AG08396 (cell line): ENCODE measurements around the gene UNC13A.
A peak's percentile ranks its signal among the peaks of the same experiment; 100 is the strongest.

ENCODE experiments used
- DNase-seq: peaks from one replicate; pipeline ENCODE4 v3.0.0; 2012; ENCODE audit warnings: low spot score, mixed read lengths

Gene UNC13A

DNA sequence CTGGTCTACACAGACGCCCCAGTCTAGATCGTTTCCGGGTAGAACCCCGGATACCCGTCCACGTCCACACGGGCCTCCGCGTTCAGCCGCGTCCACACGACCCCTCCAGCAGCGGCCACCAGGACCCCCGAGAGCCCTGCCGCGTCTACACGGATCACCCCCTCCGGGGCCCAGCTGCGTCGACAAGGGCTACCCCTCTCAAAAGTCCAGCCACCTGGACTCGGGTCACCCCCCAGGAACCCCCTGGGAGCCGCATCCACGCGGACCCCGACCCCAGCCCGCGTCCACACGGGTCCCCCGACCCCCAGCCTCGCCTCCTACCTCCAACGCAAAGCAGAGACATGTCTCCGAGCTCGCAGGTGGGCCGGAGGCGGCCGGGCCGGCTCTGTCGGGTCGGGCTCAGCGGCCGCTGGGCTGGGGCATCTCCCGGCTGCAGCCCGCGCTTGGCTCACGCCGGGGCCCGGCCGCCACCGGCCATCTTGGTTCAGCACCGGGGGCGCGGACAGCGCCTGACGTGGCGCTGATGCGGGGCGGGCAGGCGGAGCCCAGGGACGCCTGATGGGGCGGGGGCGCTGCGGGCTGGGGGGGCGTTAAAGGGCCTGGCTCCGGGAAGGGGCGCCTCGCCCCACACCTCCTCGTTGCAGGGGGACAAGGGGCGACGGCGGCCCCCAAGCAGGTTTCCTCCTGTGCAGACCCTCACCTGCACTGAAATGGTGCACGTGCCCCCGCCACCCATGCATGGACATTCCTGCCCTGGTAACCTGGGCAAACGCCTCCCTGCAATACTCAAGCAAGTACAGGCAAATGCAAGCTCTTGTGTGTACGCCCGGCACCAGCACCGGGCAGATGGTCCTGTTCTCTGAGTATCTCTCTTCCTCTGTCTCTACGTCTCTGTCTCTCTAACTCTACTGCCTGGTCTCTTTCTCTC lies at the start of gene UNC13A:
Gene UNC13A (minus strand): TSS at position 498 of the 928 bp plus-strand sequence. CDS start 155 bp downstream, at position 343.
- DNase-seq: peak; percentile 86

DNA sequence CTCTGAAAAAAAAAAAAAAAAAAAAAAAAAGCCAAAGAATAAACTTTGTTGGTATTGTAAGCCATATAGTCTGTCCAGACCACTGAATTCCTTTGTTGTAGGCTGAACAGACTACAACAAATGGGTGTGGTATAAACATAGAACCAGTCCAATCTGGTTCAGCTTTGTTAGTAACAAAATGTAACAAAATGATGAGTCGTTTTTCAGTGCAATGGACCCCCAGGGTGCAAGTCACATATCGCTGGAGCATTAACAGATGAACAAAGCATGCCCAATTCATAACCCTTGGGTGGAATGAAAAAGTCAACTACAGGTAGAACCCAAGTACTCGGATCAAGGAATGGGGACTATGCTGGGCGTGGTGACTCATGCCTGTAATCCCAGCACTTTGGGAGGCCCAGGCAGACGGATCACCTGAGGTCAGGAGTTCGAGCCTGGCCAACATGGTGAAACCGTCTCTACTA lies 49.6 kb upstream of the UNC13A start:
- DNase-seq: peak; percentile 38

DNA sequence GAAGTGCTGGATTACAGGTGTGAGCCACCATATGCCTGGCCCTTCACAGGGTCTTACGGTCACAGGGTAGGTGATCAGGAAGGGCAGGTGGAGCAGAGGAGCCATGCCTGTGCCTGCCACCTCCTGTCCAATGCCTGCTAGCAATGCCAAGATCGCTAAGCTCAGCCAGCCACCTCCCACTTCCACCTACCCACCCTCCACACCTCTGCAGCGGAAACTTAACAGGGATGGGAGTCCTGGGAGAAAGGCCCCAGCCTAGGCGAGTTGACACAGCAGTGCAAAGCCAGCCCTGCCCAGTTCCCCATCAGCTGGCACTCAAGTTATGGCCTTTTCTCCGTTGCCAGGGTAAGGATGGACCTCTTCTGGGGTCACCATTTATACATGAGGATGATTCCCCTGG lies 47.3 kb upstream of the UNC13A start:
- no peak for DNase-seq

DNA sequence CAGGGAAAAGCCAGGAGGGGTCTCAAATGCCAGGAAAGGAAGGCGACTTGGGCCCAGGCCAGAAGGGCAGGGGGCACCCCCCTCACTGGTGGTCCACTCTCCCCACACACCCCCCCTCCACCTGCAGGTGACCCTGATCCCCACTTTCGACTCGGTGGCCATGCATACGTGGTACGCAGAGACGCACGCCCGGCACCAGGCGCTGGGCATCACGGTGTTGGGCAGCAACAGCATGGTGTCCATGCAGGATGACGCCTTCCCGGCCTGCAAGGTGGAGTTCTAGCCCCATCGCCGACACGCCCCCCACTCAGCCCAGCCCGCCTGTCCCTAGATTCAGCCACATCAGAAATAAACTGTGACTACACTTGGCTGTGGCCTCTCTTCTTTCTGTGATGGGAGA lies 46.0 kb upstream of the UNC13A start:
- no peak for DNase-seq

DNA sequence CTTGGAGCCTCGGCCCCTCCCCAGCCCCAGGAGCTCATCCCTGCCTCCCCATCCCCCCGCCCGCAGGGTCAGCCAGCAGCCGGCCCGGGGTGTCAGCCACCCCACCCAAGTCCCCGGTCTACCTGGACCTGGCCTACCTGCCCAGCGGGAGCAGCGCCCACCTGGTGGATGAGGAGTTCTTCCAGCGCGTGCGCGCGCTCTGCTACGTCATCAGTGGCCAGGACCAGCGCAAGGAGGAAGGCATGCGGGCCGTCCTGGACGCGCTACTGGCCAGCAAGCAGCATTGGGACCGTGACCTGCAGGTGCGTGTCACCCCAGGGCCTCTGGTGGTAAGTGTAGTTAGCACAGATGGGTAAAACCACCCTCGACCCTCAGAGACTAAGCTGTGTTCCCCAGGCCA lies 45.0 kb upstream of the UNC13A start:
- no peak for DNase-seq

DNA sequence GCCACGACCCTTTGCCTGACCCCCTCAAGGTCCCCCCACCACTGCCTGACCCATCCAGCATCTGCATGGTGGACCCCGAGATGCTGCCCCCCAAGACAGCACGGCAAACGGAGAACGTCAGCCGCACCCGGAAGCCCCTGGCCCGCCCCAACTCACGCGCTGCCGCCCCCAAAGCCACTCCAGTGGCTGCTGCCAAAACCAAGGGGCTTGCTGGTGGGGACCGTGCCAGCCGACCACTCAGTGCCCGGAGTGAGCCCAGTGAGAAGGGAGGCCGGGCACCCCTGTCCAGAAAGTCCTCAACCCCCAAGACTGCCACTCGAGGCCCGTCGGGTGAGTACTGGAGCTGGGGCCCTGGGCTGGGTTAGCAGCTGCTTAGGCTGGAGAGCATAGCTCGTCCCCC lies 39.7 kb upstream of the UNC13A start:
- no peak for DNase-seq

DNA sequence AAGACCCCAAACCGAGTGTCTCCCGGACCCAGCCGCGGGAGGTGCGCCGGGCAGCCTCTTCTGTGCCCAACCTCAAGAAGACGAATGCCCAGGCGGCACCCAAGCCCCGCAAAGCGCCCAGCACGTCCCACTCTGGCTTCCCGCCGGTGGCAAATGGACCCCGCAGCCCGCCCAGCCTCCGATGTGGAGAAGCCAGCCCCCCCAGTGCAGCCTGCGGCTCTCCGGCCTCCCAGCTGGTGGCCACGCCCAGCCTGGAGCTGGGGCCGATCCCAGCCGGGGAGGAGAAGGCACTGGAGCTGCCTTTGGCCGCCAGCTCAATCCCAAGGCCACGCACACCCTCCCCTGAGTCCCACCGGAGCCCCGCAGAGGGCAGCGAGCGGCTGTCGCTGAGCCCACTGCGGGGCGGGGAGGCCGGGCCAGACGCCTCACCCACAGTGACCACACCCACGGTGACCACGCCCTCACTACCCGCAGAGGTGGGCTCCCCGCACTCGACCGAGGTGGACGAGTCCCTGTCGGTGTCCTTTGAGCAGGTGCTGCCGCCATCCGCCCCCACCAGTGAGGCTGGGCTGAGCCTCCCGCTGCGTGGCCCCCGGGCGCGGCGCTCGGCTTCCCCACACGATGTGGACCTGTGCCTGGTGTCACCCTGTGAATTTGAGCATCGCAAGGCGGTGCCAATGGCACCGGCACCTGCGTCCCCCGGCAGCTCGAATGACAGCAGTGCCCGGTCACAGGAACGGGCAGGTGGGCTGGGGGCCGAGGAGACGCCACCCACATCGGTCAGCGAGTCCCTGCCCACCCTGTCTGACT lies 39.0 kb upstream of the UNC13A start:
- DNase-seq: no peak

DNA sequence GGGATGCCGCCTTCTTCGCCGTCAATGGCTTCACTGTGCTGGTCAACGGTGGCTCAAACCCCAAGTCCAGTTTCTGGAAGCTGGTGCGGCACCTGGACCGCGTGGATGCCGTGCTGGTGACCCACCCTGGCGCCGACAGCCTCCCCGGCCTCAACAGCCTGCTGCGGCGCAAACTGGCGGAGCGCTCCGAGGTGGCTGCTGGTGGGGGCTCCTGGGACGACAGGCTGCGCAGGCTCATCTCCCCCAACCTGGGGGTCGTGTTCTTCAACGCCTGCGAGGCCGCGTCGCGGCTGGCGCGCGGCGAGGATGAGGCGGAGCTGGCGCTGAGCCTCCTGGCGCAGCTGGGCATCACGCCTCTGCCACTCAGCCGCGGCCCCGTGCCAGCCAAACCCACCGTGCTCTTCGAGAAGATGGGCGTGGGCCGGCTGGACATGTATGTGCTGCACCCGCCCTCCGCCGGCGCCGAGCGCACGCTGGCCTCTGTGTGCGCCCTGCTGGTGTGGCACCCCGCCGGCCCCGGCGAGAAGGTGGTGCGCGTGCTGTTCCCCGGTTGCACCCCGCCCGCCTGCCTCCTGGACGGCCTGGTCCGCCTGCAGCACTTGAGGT lies 38.1 kb upstream of the UNC13A start:
- DNase-seq: no peak

DNA sequence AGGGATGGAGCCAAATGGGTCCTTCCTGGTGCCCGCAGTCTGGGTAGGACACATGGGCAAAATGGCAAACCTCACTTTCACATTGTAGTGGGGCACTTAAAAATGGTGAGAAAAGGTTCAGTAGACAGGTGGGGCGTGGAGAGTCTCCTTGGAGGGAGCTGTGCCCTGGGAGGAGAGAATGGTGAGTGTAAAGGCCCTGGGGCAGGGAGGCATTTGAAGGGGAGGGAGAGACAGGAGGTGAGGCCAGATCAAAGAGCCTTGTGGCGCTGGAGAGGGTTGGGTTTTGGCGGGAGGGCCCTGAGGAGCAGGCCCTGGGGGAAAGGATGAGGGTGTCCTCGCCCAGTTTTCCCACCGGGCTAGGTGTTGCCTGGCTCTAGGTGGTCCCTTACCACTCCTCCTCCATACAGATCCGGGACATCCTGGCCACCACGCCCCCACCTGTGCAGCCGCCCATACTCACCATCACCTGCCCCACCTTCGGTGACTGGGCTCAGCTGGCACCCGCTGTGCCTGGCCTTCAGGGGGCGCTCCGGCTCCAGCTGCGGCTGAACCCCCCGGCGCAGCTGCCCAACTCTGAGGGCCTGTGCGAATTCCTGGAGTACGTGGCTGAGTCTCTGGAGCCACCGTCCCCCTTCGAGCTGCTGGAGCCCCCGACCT lies 37.4 kb upstream of the UNC13A start:
- peak; percentile 13 for DNase-seq

DNA sequence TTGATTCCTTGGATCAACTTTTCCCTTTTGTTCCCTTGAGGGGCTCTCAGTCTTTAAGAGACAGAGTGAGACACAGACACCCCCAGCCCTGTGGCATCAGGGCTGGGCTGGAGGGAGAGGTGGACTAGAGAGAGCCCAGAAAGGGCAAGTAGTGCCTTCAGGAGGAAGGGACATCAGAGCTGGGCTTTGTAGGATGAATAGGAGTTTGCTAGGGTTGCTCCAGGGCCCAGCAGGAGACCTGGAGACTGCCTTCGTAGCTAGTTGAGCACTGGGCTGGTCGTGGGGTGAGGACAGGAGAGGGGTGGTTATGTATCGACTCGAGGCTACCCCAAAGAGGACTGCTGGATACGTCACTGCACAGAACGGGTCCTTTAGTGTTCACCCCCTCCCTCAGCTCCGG lies 36.5 kb upstream of the UNC13A start:
- DNase-seq: no peak

DNA sequence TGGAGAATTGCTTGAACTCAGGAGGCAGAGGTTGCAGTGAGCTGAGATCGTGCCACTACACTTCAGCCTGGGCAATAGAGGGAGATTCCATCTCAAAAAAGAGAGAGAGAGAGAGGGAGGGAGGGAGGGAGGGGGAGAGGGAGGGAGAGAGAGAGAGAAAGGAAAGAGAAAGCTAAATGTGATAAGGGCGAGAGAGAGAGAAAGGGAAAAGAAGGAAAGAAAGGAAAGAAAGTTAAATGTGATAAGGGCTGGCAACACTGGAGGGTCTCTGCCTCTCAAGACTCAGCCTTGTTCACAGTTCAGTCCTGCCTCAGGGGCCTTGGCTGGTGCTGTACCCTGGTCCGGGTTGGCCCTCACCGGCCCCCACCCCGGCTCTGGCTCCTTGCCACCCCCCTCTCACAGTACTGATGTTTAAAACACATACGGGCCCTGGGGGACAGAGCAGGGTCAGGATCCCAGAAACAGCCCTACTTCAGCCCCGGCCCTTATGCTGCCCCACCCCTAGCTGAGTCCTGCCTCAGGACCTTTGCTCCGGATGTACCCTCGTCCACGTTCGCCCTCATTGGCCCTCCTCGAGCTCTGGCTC lies 34.6 kb upstream of the UNC13A start:
- no peak for DNase-seq

DNA sequence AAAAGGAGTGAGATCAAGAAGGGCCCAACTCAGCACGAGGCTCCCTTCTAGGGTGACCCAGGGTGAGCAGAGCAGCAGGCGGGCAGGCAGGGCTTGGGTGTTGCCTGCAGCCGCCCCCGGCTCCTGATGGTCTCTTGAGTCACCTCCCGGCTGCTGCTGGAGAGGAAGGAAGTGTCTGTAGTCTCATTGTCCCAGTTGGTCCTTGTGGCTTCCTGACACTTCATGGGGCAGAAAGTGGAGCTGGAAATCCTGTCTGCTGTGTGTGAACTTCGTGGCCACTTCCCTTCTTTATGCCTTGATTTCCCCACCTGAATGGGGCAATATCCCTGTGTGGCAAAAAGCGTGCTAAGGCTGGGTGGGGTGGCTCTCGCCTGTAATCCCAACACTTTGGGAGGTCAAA lies 33.7 kb upstream of the UNC13A start:
- peak; percentile 69 for DNase-seq

DNA sequence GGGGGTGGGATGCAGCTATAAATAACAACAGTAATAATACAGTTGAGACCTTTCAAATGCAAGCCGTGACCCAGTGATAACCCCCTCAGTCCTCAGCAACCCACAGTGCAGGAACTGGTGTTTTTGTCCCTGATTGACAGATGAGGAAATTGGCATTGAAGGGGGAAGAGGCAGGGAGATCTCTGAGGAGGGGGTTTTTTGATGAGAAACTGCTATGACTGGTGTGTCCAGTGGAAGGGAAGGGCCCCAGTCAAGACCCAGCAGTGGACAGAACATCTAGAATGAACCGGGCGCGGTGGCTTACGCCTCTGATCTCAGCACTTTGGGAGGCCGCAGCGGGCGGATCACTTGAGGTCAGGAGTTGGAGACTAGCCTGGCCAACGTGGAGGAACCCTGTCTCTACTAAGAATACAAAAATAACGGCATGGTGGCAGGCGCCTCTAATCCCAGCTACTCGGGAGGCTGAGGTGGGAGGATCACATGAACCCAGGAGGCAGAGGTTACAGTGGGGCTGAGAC lies 33.0 kb upstream of the UNC13A start:
- no peak for DNase-seq

DNA sequence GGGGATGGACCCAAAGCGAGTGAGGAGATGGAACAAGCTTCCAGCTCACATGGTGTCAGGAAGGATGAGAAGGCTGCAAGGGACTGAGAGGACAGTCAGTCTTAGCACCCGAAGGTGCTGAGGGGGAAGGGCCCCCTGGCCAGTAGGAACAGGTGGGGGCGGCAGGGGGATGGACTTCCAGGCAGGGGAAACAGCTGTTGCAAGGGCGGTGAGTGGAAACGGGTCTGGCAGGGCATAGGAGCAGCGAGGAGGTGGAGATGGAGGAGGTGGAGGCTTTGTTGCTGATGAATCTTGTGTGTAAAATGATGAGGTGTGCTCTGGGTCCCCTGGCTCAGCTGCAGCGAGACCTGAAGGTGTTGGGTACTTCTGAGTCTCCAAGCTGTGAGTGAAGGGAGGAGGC lies 32.3 kb upstream of the UNC13A start:
- DNase-seq: peak; percentile 26

DNA sequence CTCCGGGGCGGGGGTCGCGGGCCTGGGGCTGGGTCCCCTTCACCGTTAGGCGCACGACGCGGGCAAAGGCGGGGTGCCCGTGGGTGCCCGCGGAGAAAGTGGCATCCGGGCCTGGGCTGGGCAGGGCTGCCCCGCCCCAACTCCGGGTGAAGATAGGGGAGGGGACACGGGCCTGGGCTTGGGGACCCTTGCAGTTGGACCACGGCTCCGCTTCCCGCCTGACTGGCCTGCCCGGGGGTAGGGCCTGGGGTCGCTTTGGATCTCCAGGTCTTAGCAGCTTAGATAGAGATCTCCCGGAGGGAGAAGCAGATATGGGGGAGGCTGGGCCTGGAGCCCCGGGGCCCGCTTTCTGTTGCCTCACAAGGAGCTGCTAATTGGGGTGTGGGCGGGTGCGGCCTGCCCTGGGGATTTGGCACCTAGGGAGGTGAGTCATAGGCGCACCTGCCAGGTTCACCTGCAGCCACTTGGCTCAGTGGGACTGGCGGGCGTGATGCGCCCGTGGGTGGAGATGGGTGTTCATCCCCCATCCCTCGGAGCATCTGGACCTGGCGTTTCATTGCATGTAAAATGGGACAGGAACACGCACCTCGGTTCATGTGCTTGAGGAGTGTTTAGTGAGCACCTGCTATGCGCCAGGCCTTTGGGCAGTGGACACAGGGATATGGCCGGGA lies 31.7 kb upstream of the UNC13A start:
- peak; percentile 25 for DNase-seq

DNA sequence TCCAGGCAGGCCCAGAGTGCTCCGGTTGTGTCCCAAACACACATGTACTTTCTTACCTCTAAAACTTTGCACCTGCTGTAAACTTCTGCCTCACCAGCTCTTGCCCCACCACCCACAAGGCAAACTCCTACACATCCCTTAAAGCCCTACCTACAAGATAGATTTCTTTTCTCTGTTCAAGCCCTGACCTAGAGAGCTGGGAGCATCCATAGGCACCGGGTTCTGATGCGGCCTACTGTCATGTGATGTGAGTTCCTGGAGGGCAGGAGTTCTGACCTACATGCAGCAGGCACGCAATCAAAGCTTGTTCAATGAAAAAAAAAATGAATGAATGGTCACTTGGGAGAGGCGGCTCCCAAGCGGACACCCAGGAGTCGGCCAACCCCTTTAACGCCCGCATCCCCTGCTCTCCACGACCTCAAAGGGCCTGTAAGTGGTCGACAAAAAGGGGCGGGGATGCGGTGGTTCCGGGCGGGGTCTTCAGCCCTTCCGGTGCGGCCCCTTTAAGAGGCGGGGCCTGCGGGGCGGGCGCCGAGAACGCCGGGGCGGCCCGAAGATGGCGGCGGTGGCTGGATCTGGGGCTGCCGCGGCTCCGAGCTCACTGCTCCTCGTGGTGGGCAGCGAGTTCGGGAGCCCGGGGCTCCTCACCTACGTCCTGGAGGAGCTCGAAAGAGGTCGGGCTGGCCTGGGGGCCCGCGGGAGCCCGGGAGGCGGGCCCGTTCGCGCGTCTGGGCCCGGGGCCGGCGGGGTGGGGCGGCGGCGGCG lies 31.0 kb upstream of the UNC13A start, which contains the start of gene MAP1S:
Gene MAP1S (plus strand): TSS at position 534 of the 765 bp plus-strand sequence. CDS start 23 bp downstream, at position 557.
- DNase-seq: peak; percentile 90

DNA sequence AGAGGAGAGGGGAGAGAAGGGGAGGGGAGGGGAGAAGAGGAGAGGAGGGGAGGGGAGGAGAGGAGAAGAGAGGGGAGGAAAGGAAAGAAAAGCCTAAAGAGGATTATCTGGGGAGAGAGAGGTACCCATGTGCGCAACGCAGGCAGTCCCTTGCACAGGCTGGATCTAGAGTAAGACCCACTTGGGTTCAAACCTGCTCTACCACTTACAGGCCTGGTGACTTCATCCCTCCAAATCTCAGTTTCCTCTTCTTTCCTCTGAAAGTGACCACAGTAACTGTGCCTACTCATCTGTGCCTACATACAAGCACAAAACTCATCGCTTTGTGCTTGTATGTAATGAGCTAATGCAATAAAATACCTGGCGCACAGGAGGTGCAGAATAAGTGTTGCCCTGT lies 30.4 kb upstream of the UNC13A start:
- DNase-seq: no peak

DNA sequence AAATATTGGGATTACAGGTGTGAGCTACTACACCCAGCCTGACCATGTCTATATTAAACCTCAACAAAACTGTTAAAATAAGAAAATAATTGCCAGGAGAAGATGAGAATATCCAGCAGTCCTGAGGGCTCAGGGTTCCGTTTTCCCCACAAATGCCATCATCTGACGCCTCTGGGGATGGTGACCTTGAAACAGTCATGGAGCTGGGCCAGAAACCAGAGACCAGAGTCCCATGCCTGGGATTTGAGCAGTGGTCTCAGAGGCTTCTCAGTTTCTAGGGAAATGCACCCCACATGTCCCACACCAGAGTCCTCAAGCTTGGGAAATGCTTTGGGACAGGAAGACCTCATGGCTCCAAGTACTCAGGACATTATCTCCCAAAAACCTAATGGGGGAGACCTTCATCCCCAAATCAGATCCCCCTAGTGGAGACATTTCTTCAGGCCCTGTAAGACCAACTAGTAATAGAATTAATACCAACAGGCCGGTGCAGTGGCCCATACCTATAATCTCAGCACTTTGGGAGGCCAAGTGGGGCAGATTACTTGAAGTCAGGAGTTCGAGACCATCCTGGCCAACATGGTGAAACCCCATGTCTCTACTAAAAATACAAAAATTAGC lies 28.3 kb upstream of the UNC13A start:
- no peak for DNase-seq

DNA sequence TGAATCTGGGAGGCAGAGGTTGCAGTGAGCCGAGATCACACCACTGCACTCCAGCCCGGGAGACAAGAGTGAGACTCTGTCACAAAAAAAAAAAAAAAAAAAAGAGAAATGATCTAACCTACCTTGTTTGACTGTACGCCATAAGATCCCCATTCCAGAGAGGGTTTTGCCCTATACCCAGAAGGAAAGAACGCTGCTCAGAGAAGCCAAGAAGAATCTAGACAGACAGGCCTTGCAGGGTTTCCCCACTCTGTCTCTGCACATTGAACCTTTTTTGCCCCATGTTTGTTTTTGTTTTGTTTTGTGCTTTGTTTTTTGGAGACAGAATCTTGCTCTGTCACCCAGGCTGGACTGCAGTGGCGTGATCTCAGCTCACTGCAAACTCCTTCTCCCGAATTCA lies 23.7 kb upstream of the UNC13A start:
- DNase-seq: no peak
